B cell (primary cell): ENCODE results near the gene CSTA. TPM values are rescaled to one million over a fixed set of nuclear protein-coding genes. Genes with fewer than 3 reads are reported as not detected.

Experiments used
- ATAC-seq: fragments of 200-7000 bp; cut with Tn5 transposase; one replicate; pipeline ENCODE4 v1.10.0; 2021; ENCODE audit warnings: low read depth, mild to moderate bottlenecking, moderate number of reproducible peaks, moderate library complexity
- CTCF ChIA-PET: fragments of 350-600 bp; sonication (Branson Sonifier 250); formaldehyde crosslinking; loops from one replicate; lab custom pipeline; 2021; ENCODE audit warnings: antibody characterized with exemption, inconsistent platforms; lab: Charles Lee
- POLR2A ChIA-PET: fragments of 350-600 bp; sonication (Branson Sonifier 250); formaldehyde crosslinking; loops from one replicate; lab custom pipeline; 2021; ENCODE audit warnings: antibody characterized with exemption; lab: Charles Lee
- DNase-seq: peaks from one replicate; pipeline ENCODE4 v3.0.0; 2013
- H2AFZ ChIP-seq: 2 replicates; pipeline ENCODE4 v1.6.1; 2012; ENCODE audit warnings: mild to moderate bottlenecking, low read depth, low read length; ENCODE audit not compliant: insufficient read depth, poor library complexity, severe bottlenecking
- H3K27ac ChIP-seq, 2 donors: 1 replicate in 1 of 2; 2 replicates in 1 of 2; pipeline ENCODE4 v1.5.1; 2012 to 2013; ENCODE audit warnings: low read length in 2 of 2, mild to moderate bottlenecking in 2 of 2, moderate library complexity in 1 of 2
- H3K27me3 ChIP-seq, 4 experiments: fragments of 200-600 bp in 1 of 4; sonication (generic) in 1 of 4; replicated peaks in 1 of 4; 1 replicate in 2 of 4; 2 replicates in 2 of 4; pipeline versions ENCODE4 v1.6.1 to v1.7.0; 2013 to 2016; ENCODE audit warnings: low read length in 3 of 4, mild to moderate bottlenecking in 2 of 4, mixed read lengths in 1 of 4, moderate library complexity in 1 of 4; ENCODE audit not compliant: insufficient read depth in 4 of 4, control insufficient read depth in 3 of 4; ENCODE audit errors: control extremely low read depth in 1 of 4
- H3K36me3 ChIP-seq, 2 experiments: replicated peaks in 1 of 2; 1 replicate in 1 of 2; 2 replicates in 1 of 2; pipeline versions ENCODE4 v1.6.1 to v1.7.1; 2013; ENCODE audit warnings: low read length in 1 of 2; ENCODE audit not compliant: insufficient read depth in 2 of 2, control insufficient read depth in 1 of 2; ENCODE audit errors: control extremely low read depth in 1 of 2, extremely low read depth in 1 of 2
- H3K4me1 ChIP-seq, 2 donors: fragments of 200-600 bp in 1 of 2; sonication (generic) in 1 of 2; 1 replicate in 1 of 2; 2 replicates in 1 of 2; pipeline versions ENCODE4 v1.5.1 to v1.6.1; 2013 to 2017; ENCODE audit warnings: low read length in 2 of 2; ENCODE audit not compliant: control insufficient read depth in 2 of 2, insufficient read depth in 2 of 2
- H3K4me2 ChIP-seq: replicated peaks from 2 replicates; pipeline ENCODE3; 2012; ENCODE audit warnings: mild to moderate bottlenecking, low read depth, low read length; ENCODE audit not compliant: poor library complexity, severe bottlenecking
- H3K4me3 ChIP-seq, 5 experiments: fragments of 200-600 bp in 1 of 5; sonication (generic) in 1 of 5; 1 replicate in 3 of 5; 2 replicates in 2 of 5; pipeline versions ENCODE4 v1.5.1 to v1.7.0; 2011 to 2016; ENCODE audit warnings: low read length in 4 of 5, mild to moderate bottlenecking in 4 of 5, low read depth in 2 of 5, control low read depth in 1 of 5, moderate library complexity in 1 of 5; ENCODE audit not compliant: insufficient read depth in 1 of 5; ENCODE audit errors: control extremely low read depth in 1 of 5, extremely low read depth in 1 of 5
- H3K79me2 ChIP-seq: fragments of 200-600 bp; sonication (generic); one replicate; pipeline ENCODE4 v1.6.0; 2016; ENCODE audit warnings: low read length; ENCODE audit not compliant: control insufficient read depth, insufficient read depth
- H3K9ac ChIP-seq: fragments of 200-600 bp; sonication (generic); 2 replicates; pipeline ENCODE4 v1.6.1; 2017; ENCODE audit warnings: mild to moderate bottlenecking, low read length, moderate library complexity
- H3K9me3 ChIP-seq, 3 donors: one replicate each; pipeline versions ENCODE4 v1.6.1 to v1.7.1; 2013; ENCODE audit warnings: low read length in 2 of 3; ENCODE audit not compliant: control insufficient read depth in 2 of 3, insufficient read depth in 1 of 3; ENCODE audit errors: control extremely low read depth in 1 of 3
- H4K20me1 ChIP-seq: 2 replicates; pipeline ENCODE4 v1.6.0; 2012; ENCODE audit warnings: mild to moderate bottlenecking, low read length; ENCODE audit not compliant: insufficient read depth, control insufficient read depth, poor library complexity, severe bottlenecking
- H3K27ac Mint-ChIP-seq: one replicate; pipeline ENCODE4 v1.8.0; 2021; ENCODE audit warnings: mixed read lengths
- H3K27me3 Mint-ChIP-seq: one replicate; pipeline ENCODE4 v1.8.0; 2021; ENCODE audit warnings: mixed read lengths
- H3K4me1 Mint-ChIP-seq: one replicate; pipeline ENCODE4 v1.8.0; 2021; ENCODE audit warnings: mixed read lengths
- H3K4me3 Mint-ChIP-seq: one replicate; pipeline ENCODE4 v1.8.0; 2021; ENCODE audit warnings: mixed read lengths
- H3K9me3 Mint-ChIP-seq: one replicate; pipeline ENCODE4 v1.8.0; 2022; ENCODE audit warnings: mixed read lengths; ENCODE audit not compliant: insufficient read depth
- CTCF ChIP-seq: fragments of 200-600 bp; IDR thresholded peaks from one replicate; pipeline ENCODE4 v1.8.0; 2022; ENCODE audit warnings: antibody characterized with exemption, mild to moderate bottlenecking
- EZH2 ChIP-seq: IDR thresholded peaks from 2 replicates; pipeline ENCODE4 v1.6.1; 2012; ENCODE audit warnings: borderline replicate concordance, low read depth, mild to moderate bottlenecking, moderate library complexity, low read length; ENCODE audit not compliant: insufficient read depth, poor library complexity, severe bottlenecking
- WGBS: methylation state at CpG from one replicate; pipeline ENCODE4 v1.1.5; 2013; ENCODE audit warnings: missing lambda C conversion rate; ENCODE audit not compliant: insufficient coverage; 5-methylcytosine and 5-hydroxymethylcytosine counted together
- intact Hi-C: fragments of 100-400 bp; cut with micrococcal nuclease; formaldehyde crosslinking; loops from one replicate; pipeline ENCODE4 v1.10.0; 2022
- polyA plus RNA-seq: library from polyadenylated mRNA; depleted of rRNA; stranded (reverse); fragments of >200 nt; gene quantifications from 2 replicates; pipeline ENCODE4 v1.2.3, GENCODE V29; 2012
- total RNA-seq, 2 donors: library from RNA; stranded (reverse); fragments of 120-200 nt in 1 of 2; gene quantifications; 1 replicate in 1 of 2; 2 replicates in 1 of 2; pipeline versions ENCODE4 v1.2.3 to v1.2.4, GENCODE V29; 2013 to 2022

Gene CSTA
- total and polyA plus RNA-seq, 2 donors (not counting 1 experiment from before 2014, with no cell fraction given) = 1.3 TPM; not detected in 1

- no peaks in the 10 kb centered on the region for H3K36me3 ChIP-seq
- H3K79me2 ChIP-seq = no peaks in the 10 kb centered on the region
- WGBS = 92% methylated on average over 22 of the region's 22 CpGs
- H3K27me3 ChIP-seq = no peaks in the 10 kb centered on the region
- no peak for TF ChIP-seq EZH2
- TF ChIP-seq CTCF = no peak
- H3K4me1 ChIP-seq = no peaks in the 10 kb centered on the region
- H4K20me1 ChIP-seq = no peaks in the 10 kb centered on the region
- DNase-seq = no peak
- POLR2A ChIA-PET = no interaction called here
- H3K4me2 ChIP-seq = no peak overlapping the region
- intact Hi-C loops = no loop called here
- CTCF ChIA-PET = no interaction called here
- H2AFZ ChIP-seq = no peak overlapping the region
- no peak overlapping the region for H3K4me3 ChIP-seq
- Mint-ChIP-seq H3K4me3 (no peak overlapping the region), H3K27me3 (peaks cover 7% of the 10 kb centered on the region), H3K4me1 (no peaks in the 10 kb centered on the region), H3K9me3 (no peaks in the 10 kb centered on the region), H3K27ac (no peak overlapping the region)
- H3K9ac ChIP-seq = no peak overlapping the region
- H3K9me3 ChIP-seq = no peaks in the 10 kb centered on the region
- no peak for ATAC-seq
- H3K27ac ChIP-seq = no peak overlapping the region
Observed at GRCh38 chr3:122283796-122284445, 41.1 kb upstream of the CSTA start.

- CTCF ChIA-PET = no interaction called here
Observed at GRCh38 chr3:122284486-122284885, 40.6 kb upstream of the CSTA start.

More at GRCh38 chr3:122284486-122284885, 40.6 kb upstream of the CSTA start:
- no peak overlapping the region for H3K4me2 ChIP-seq
- no peaks in the 10 kb centered on the region for H3K27me3 ChIP-seq
- H3K9me3 ChIP-seq = no peaks in the 10 kb centered on the region
- no peak overlapping the region for H3K4me3 ChIP-seq
- 95% methylated on average over 20 of the region's 20 CpGs for WGBS
- no peaks in the 10 kb centered on the region for H4K20me1 ChIP-seq
- H3K9ac ChIP-seq = no peak overlapping the region
- no peak overlapping the region for H2AFZ ChIP-seq
- no peaks in the 10 kb centered on the region for H3K36me3 ChIP-seq
- Mint-ChIP-seq H3K4me3 (no peak overlapping the region), H3K27ac (no peak overlapping the region), H3K27me3 (peaks cover 7% of the 10 kb centered on the region), H3K4me1 (no peaks in the 10 kb centered on the region), H3K9me3 (no peaks in the 10 kb centered on the region)
- intact Hi-C loops = no loop called here
- TF ChIP-seq CTCF (no peak), EZH2 (no peak)
- POLR2A ChIA-PET = no interaction called here
- no peak for ATAC-seq
- DNase-seq = no peak
- H3K79me2 ChIP-seq = no peaks in the 10 kb centered on the region
- H3K27ac ChIP-seq = no peak overlapping the region
- H3K4me1 ChIP-seq = no peaks in the 10 kb centered on the region
